Measurements from ENCODE around the gene MYCN.

Gene MYCN

GRCh38 chr2:15944325-15945017 lies 4.1 kb downstream of the MYCN start:
- TF ChIP-seq CTCF (IDR thresholded peaks at IDR 0.05; ENCODE audit: low read depth, low read length): no peak
- H3K4me3 ChIP-seq (replicated peaks in 1 of 2; ENCODE audit: low read depth in 2 of 2, low read length in 2 of 2): no peak overlapping the region
- DNase-seq (ENCODE audit: low read depth in 2 of 2): no peak

- TF ChIP-seq CTCF (IDR thresholded peaks at IDR 0.05; ENCODE audit: low read depth, low read length): no peak
- DNase-seq (ENCODE audit: low read depth in 2 of 2): no peak
- H3K4me3 ChIP-seq (replicated peaks in 1 of 2; ENCODE audit: low read depth in 2 of 2, low read length in 2 of 2): no peak overlapping the region
Measured at GRCh38 chr2:15945909-15946705, 5.8 kb downstream of the MYCN start.

- DNase-seq (ENCODE audit: low read depth in 2 of 2): no peak
- H3K4me3 ChIP-seq (replicated peaks in 1 of 2; ENCODE audit: low read depth in 2 of 2, low read length in 2 of 2): no peak overlapping the region
- no peak for TF ChIP-seq CTCF (IDR thresholded peaks at IDR 0.05; ENCODE audit: low read depth, low read length)
Measured at GRCh38 chr2:15946983-15947382, 6.6 kb downstream of the MYCN start.

GRCh38 chr2:15947431-15947830 lies 7.1 kb downstream of the MYCN start:
- H3K4me3 ChIP-seq (replicated peaks in 1 of 2; ENCODE audit: low read depth in 2 of 2, low read length in 2 of 2): no peak overlapping the region
- TF ChIP-seq CTCF (IDR thresholded peaks at IDR 0.05; ENCODE audit: low read depth, low read length): no peak
- DNase-seq (ENCODE audit: low read depth in 2 of 2): no peak

- TF ChIP-seq CTCF (IDR thresholded peaks at IDR 0.05; ENCODE audit: low read depth, low read length): no peak
- no peak for DNase-seq (ENCODE audit: low read depth in 2 of 2)
- no peak overlapping the region for H3K4me3 ChIP-seq (replicated peaks in 1 of 2; ENCODE audit: low read depth in 2 of 2, low read length in 2 of 2)
Measured at GRCh38 chr2:15948704-15948957, 8.3 kb downstream of the MYCN start.

GRCh38 chr2:15949126-15949525 lies 8.8 kb downstream of the MYCN start:
- no peak for TF ChIP-seq CTCF (IDR thresholded peaks at IDR 0.05; ENCODE audit: low read depth, low read length)
- H3K4me3 ChIP-seq (replicated peaks in 1 of 2; ENCODE audit: low read depth in 2 of 2, low read length in 2 of 2): no peak overlapping the region
- DNase-seq (ENCODE audit: low read depth in 2 of 2): no peak

All from cardiac fibroblast (primary cell).